MM.1S (cell line): Measurements from ENCODE around the gene FAM237B.
"Not testable (repeated sequence)": the region's sequence is repeated elsewhere in the genome, so short reads cannot be mapped to it uniquely, and the experiment has no call there.

Experiments
- DNase-seq: peaks from one replicate; pipeline ENCODE4 v3.0.0-alpha.2; 2015
- H2AFZ ChIP-seq: fragments of 300-600 bp; sonication (generic); 2 replicates; pipeline ENCODE4 v1.6.0; 2016; ENCODE audit warnings: antibody characterized with exemption, low read length
- H3F3A ChIP-seq: fragments of 300-600 bp; sonication (generic); 2 replicates; pipeline ENCODE4 v1.6.1; 2016; ENCODE audit warnings: mild to moderate bottlenecking, antibody characterized with exemption, low read length, moderate library complexity, mixed read lengths; ENCODE audit not compliant: insufficient read depth
- H3K27ac ChIP-seq: fragments of 300-600 bp; sonication (generic); 2 replicates; pipeline ENCODE4 v1.5.1; 2016; ENCODE audit warnings: mild to moderate bottlenecking, low read length
- H3K27me3 ChIP-seq: fragments of 300-600 bp; sonication (generic); replicated peaks from 2 replicates; pipeline ENCODE4 v1.6.0; 2016; ENCODE audit warnings: low read length; ENCODE audit not compliant: insufficient read depth
- H3K36me3 ChIP-seq: fragments of 300-600 bp; sonication (generic); replicated peaks from 2 replicates; pipeline ENCODE4 v1.6.1; 2016; ENCODE audit warnings: mild to moderate bottlenecking, low read length, mixed read lengths; ENCODE audit not compliant: insufficient read depth
- H3K4me1 ChIP-seq: fragments of 300-600 bp; sonication (generic); 2 replicates; pipeline ENCODE4 v1.6.1; 2016; ENCODE audit warnings: low read length, mixed read lengths
- H3K4me2 ChIP-seq: fragments of 300-600 bp; sonication (generic); 2 replicates; pipeline ENCODE4 v1.6.0; 2016; ENCODE audit warnings: low read depth, low read length
- H3K4me3 ChIP-seq: fragments of 300-600 bp; sonication (generic); 2 replicates; pipeline ENCODE4 v1.5.1; 2016; ENCODE audit warnings: low read length, mixed read lengths
- H3K79me2 ChIP-seq: fragments of 300-600 bp; sonication (generic); 2 replicates; pipeline ENCODE4 v1.6.1; 2016; ENCODE audit warnings: mixed run types, low read length, mixed read lengths
- H3K9ac ChIP-seq: fragments of 300-600 bp; sonication (generic); 2 replicates; pipeline ENCODE4 v1.6.1; 2016; ENCODE audit warnings: low read length, mixed read lengths
- H3K9me2 ChIP-seq: fragments of 300-600 bp; sonication (generic); replicated peaks from 2 replicates; pipeline ENCODE4 v1.6.1; 2016; ENCODE audit warnings: mild to moderate bottlenecking, low read length, mixed read lengths; ENCODE audit not compliant: insufficient read depth
- H3K9me3 ChIP-seq: fragments of 300-600 bp; sonication (generic); replicated peaks from 2 replicates; pipeline ENCODE4 v1.6.1; 2016; ENCODE audit warnings: mild to moderate bottlenecking, low read length, mixed read lengths; ENCODE audit not compliant: insufficient read depth
- H4K20me1 ChIP-seq: fragments of 300-600 bp; sonication (generic); 2 replicates; pipeline ENCODE4 v1.6.1; 2016; ENCODE audit warnings: mild to moderate bottlenecking, low read length, moderate library complexity, mixed read lengths; ENCODE audit not compliant: insufficient read depth
- CTCF ChIP-seq: fragments of 300-600 bp; sonication (generic); IDR thresholded peaks from 2 replicates; pipeline ENCODE4 v1.5.1; 2016; ENCODE audit warnings: antibody characterized with exemption, low read length, mixed read lengths
- EZH2 ChIP-seq: fragments of 300-600 bp; sonication (generic); optimal IDR thresholded peaks from 2 replicates; pipeline ENCODE3; 2017; ENCODE audit warnings: low read depth, mild to moderate bottlenecking, antibody characterized with exemption, low read length, mixed read lengths
- EZH2phosphoT487 ChIP-seq: fragments of 300-600 bp; sonication (generic); IDR thresholded peaks from 2 replicates; pipeline ENCODE4 v1.6.1; 2018; ENCODE audit warnings: antibody characterized with exemption, low read length

Gene FAM237B

GRCh38 chr7:90320801-90321494, at the start of gene FAM237B:
Gene FAM237B, minus strand, starts transcription at chr7:90321304. Its CDS starts 1,556 bp downstream, at chr7:90319748.
- Histone ChIP-seq H2AFZ (no peak within 1 kb of the TSS), H3K4me3 (no peak within 1 kb of the TSS)
- TF ChIP-seq EZH2: no peak
- no peak for TF ChIP-seq EZH2phosphoT487
- no peak for TF ChIP-seq CTCF

DNA sequence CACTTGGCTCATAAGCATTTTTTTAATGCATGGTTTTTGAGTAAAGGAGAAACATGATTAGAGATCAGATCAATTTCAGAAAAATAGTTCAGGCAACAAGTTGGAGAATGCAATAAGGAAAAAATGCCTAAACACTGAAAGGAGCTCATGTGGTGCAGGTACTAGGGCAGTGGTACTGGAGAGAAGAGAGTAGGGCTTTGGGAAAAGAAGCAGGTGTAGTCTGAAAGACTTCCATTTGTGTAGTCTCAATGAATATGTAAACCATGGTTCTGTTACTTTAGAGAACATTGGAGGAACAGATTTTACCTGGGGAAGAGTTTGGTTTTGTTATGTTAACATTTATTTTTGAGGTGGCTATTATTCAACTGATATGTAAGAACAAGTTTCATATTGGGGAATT, 30.9 kb upstream of the FAM237B start:
- no peak overlapping the region for H3K9ac ChIP-seq
- no peak overlapping the region for H3K27ac ChIP-seq
- no peaks in the 10 kb centered on the region; the same call in 1 of the 2 replicates for H3K4me1 ChIP-seq
- H3K9me2 ChIP-seq: no peaks in the 10 kb centered on the region
- no peak overlapping the region for H2AFZ ChIP-seq
- no peaks in the 10 kb centered on the region for H4K20me1 ChIP-seq
- H3K36me3 ChIP-seq: peaks cover 3% of the 10 kb centered on the region; the same call in 1 of the 2 replicates
- DNase-seq: no peak
- no peak overlapping the region for H3K4me2 ChIP-seq
- H3K9me3 ChIP-seq: no peaks in the 10 kb centered on the region
- H3K4me3 ChIP-seq: no peak overlapping the region
- no peak for TF ChIP-seq EZH2phosphoT487
- TF ChIP-seq EZH2: no peak
- no peak for TF ChIP-seq CTCF
- H3F3A ChIP-seq: no peaks in the 10 kb centered on the region
- no peaks in the 10 kb centered on the region for H3K27me3 ChIP-seq
- H3K79me2 ChIP-seq: peaks cover 51% of the 10 kb centered on the region

More at GRCh38 chr7:90320801-90321494, at the start of gene FAM237B:
- Histone ChIP-seq H3K79me2 (no peaks in the 10 kb centered on the region), H3K36me3 (no peaks in the 10 kb centered on the region), H3F3A (no peaks in the 10 kb centered on the region), H3K9ac (no peak within 1 kb of the TSS), H3K9me2 (no peaks in the 10 kb centered on the region), H3K27ac (no peak within 1 kb of the TSS), H3K4me1 (no peaks in the 10 kb centered on the region), H4K20me1 (no peaks in the 10 kb centered on the region), H3K4me2 (no peak within 1 kb of the TSS), H3K9me3 (no peaks in the 10 kb centered on the region), H3K27me3 (no peaks in the 10 kb centered on the region)
- no peak for DNase-seq

- not testable (repeated sequence) for H3K27ac ChIP-seq, H3K9me3 ChIP-seq, DNase-seq, H4K20me1 ChIP-seq, H3K4me2 ChIP-seq, H3K9ac ChIP-seq, H3K4me1 ChIP-seq, H2AFZ ChIP-seq, H3K9me2 ChIP-seq, H3F3A ChIP-seq, H3K36me3 ChIP-seq, H3K27me3 ChIP-seq, H3K4me3 ChIP-seq
- peaks cover 56% of the 10 kb centered on the region for H3K79me2 ChIP-seq
These were observed 28.9 kb upstream of the FAM237B start for GRCh38 chr7:90350032-90350431.

DNA sequence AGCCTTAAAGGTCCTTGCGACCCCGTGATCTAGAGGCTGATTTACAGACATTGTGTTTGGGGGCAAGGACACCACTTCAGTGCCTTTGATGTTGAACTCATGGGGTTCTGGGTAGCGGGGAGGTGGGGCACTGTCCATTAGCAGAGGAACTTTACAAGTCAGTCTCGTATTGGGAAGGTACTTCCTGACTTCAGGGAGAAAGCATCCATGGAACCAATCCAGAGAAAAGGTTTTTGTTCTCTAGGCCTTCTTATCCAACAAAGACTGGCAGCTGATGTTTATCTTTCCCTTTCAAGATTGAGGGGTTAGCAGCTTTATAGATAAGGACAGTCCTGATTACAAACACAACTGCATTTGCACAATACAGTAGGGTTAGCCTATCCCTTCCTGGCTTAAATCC, 28.2 kb upstream of the FAM237B start:
- Histone ChIP-seq H3F3A (no peaks in the 10 kb centered on the region), H3K27ac (no peak overlapping the region), H4K20me1 (no peaks in the 10 kb centered on the region), H3K36me3 (no peaks in the 10 kb centered on the region; the same call in 1 of the 2 replicates), H3K9ac (no peak overlapping the region), H3K9me2 (no peaks in the 10 kb centered on the region), H3K9me3 (no peaks in the 10 kb centered on the region), H3K27me3 (no peaks in the 10 kb centered on the region), H3K4me2 (no peak overlapping the region), H2AFZ (no peak overlapping the region), H3K4me1 (no peaks in the 10 kb centered on the region; the same call in 1 of the 2 replicates), H3K79me2 (peaks cover 56% of the 10 kb centered on the region), H3K4me3 (no peak overlapping the region)
- TF ChIP-seq EZH2phosphoT487 (no peak), EZH2 (no peak), CTCF (no peak)
- no peak for DNase-seq
